HEK293 (cell line): ENCODE data around the gene HINT2.

Experiments used
- CTCF ChIA-PET: fragments of 350-600 bp; formaldehyde crosslinking; extraction: SDS; loops from one replicate; lab custom pipeline; 2021; ENCODE audit warnings: antibody characterized with exemption; lab: Yijun Ruan, JAX
- POLR2A ChIA-PET: fragments of 300-600 bp; formaldehyde crosslinking; extraction: SDS; loops from one replicate; lab custom pipeline; 2020; ENCODE audit warnings: antibody characterized with exemption, inconsistent platforms; lab: Yijun Ruan, JAX
- H3K27ac ChIP-seq: fragments of 200-500 bp; sonication (Bioruptor generic); 2 replicates; pipeline ENCODE4 v1.5.1; 2014; ENCODE audit warnings: low read depth, low read length, control low read depth, inconsistent platforms; ENCODE audit errors: extremely low read depth
- H3K36me3 ChIP-seq, 2 experiments: fragments of 200-500 bp in 1 of 2; sonication (Bioruptor generic) in 1 of 2; 1 replicate in 1 of 2; 2 replicates in 1 of 2; pipeline ENCODE4 v1.5.1; 2014 to 2017; ENCODE audit warnings: inconsistent platforms in 2 of 2, low read length in 2 of 2; ENCODE audit not compliant: control insufficient read depth in 2 of 2, insufficient read depth in 1 of 2
- H3K4me1 ChIP-seq: fragments of 200-500 bp; sonication (Bioruptor generic); 2 replicates; pipeline ENCODE4 v1.5.1; 2014; ENCODE audit warnings: mild to moderate bottlenecking, low read length, inconsistent platforms; ENCODE audit not compliant: control insufficient read depth, insufficient read depth
- H3K4me3 ChIP-seq: 2 replicates; pipeline ENCODE4 v1.5.1; 2011; ENCODE audit warnings: low read depth, mild to moderate bottlenecking, control low read depth, low read length, moderate library complexity
- H3K9me3 ChIP-seq: fragments of 200-500 bp; sonication (Bioruptor generic); 2 replicates; pipeline ENCODE4 v1.5.1; 2014; ENCODE audit warnings: low read depth, low read length, inconsistent platforms; ENCODE audit not compliant: control insufficient read depth, insufficient read depth
- GLIS2 ChIP-seq: fragments of 450-650 bp; formaldehyde crosslinking; IDR thresholded peaks from 2 replicates; pipeline ENCODE4 v1.5.1; 2016; ENCODE audit warnings: missing biosample characterization, missing genetic modification characterization
- HOXC10 ChIP-seq: sonication (generic); formaldehyde crosslinking; IDR thresholded peaks from 2 replicates; pipeline ENCODE4 v1.8.1; 2023; ENCODE audit warnings: mild to moderate bottlenecking, missing genetic modification reagents
- SCRT1 ChIP-seq: fragments of 450-650 bp; formaldehyde crosslinking; IDR thresholded peaks from 2 replicates; pipeline ENCODE4 v1.5.1; 2016; ENCODE audit warnings: missing biosample characterization, missing genetic modification characterization, borderline replicate concordance
- SP3 ChIP-seq: fragments of 450-650 bp; formaldehyde crosslinking; IDR thresholded peaks from 2 replicates; pipeline ENCODE4 v1.5.1; 2016; ENCODE audit warnings: missing biosample characterization, missing genetic modification characterization
- ZBTB20 ChIP-seq: fragments of 450-650 bp; formaldehyde crosslinking; IDR thresholded peaks from 2 replicates; pipeline ENCODE4 v1.5.1; 2016; ENCODE audit warnings: missing biosample characterization, missing genetic modification characterization
- ZBTB48 ChIP-seq: fragments of 450-650 bp; formaldehyde crosslinking; IDR thresholded peaks from 2 replicates; pipeline ENCODE4 v1.5.1; 2016; ENCODE audit warnings: missing biosample characterization, missing genetic modification characterization
- ZEB2 ChIP-seq: fragments of 450-650 bp; formaldehyde crosslinking; IDR thresholded peaks from 2 replicates; pipeline ENCODE4 v1.5.1; 2016; ENCODE audit warnings: missing biosample characterization, missing genetic modification characterization
- ZFHX2 ChIP-seq: fragments of 450-650 bp; formaldehyde crosslinking; conservative IDR thresholded peaks from 2 replicates; pipeline ENCODE4 v1.5.1; 2016; ENCODE audit warnings: missing biosample characterization, missing genetic modification characterization
- ZIC2 ChIP-seq: fragments of 450-650 bp; formaldehyde crosslinking; IDR thresholded peaks from 2 replicates; pipeline ENCODE4 v1.5.1; 2016; ENCODE audit warnings: missing biosample characterization, missing genetic modification characterization
- ZNF174 ChIP-seq: fragments of 450-650 bp; formaldehyde crosslinking; IDR thresholded peaks from 2 replicates; pipeline ENCODE4 v1.5.0; 2017; ENCODE audit warnings: missing biosample characterization, mild to moderate bottlenecking, missing genetic modification characterization
- ZNF335 ChIP-seq: fragments of 450-650 bp; formaldehyde crosslinking; conservative IDR thresholded peaks from 2 replicates; pipeline ENCODE4 v1.5.1; 2016; ENCODE audit warnings: missing biosample characterization, missing genetic modification characterization
- ZNF341 ChIP-seq: fragments of 450-650 bp; formaldehyde crosslinking; IDR thresholded peaks from 2 replicates; pipeline ENCODE4; 2016; ENCODE audit warnings: low read depth, missing biosample characterization, missing genetic modification characterization
- ZNF488 ChIP-seq: fragments of 450-650 bp; formaldehyde crosslinking; IDR thresholded peaks from 2 replicates; pipeline ENCODE4 v1.5.1; 2016; ENCODE audit warnings: missing biosample characterization, missing genetic modification characterization
- ZNF544 ChIP-seq: fragments of 450-650 bp; formaldehyde crosslinking; IDR thresholded peaks from 2 replicates; pipeline ENCODE4 v1.5.0; 2017; ENCODE audit warnings: missing biosample characterization, missing genetic modification characterization
- ZNF654 ChIP-seq: fragments of 450-650 bp; formaldehyde crosslinking; IDR thresholded peaks from 2 replicates; pipeline ENCODE4 v1.5.1; 2016; ENCODE audit warnings: low read depth, missing biosample characterization, missing genetic modification characterization
- ZNF777 ChIP-seq: fragments of 450-650 bp; formaldehyde crosslinking; IDR thresholded peaks from 2 replicates; pipeline ENCODE4 v1.5.1; 2017; ENCODE audit warnings: missing biosample characterization, missing genetic modification characterization, borderline replicate concordance
- ZNF785 ChIP-seq: fragments of 450-650 bp; formaldehyde crosslinking; IDR thresholded peaks from 2 replicates; pipeline ENCODE4 v1.5.1; 2016; ENCODE audit warnings: missing biosample characterization, missing genetic modification characterization
- ZNF791 ChIP-seq: fragments of 450-650 bp; formaldehyde crosslinking; IDR thresholded peaks from 2 replicates; pipeline ENCODE4 v1.5.1; 2016; ENCODE audit warnings: missing biosample characterization, missing genetic modification characterization
- ZNF837 ChIP-seq: fragments of 450-650 bp; formaldehyde crosslinking; IDR thresholded peaks from 2 replicates; pipeline ENCODE4 v1.5.1; 2016; ENCODE audit warnings: missing biosample characterization, missing genetic modification characterization
- TF ChIP-seq, protein P1 (sequence below): fragments of 450-650 bp; formaldehyde crosslinking; IDR thresholded peaks from 2 replicates; pipeline ENCODE4 v1.5.1; 2016; ENCODE audit warnings: missing biosample characterization, missing genetic modification characterization
- TF ChIP-seq, protein P2 (sequence below): fragments of 450-650 bp; formaldehyde crosslinking; IDR thresholded peaks from 2 replicates; pipeline ENCODE4 v1.5.1; 2017; ENCODE audit warnings: missing biosample characterization, mild to moderate bottlenecking, missing genetic modification characterization, moderate library complexity
- TF ChIP-seq, protein P3 (sequence below): fragments of 450-650 bp; formaldehyde crosslinking; IDR thresholded peaks from 2 replicates; pipeline ENCODE4 v1.5.1; 2016; ENCODE audit warnings: missing biosample characterization, missing genetic modification characterization
- TF ChIP-seq, protein P4 (sequence below): fragments of 450-650 bp; formaldehyde crosslinking; IDR thresholded peaks from 2 replicates; pipeline ENCODE4 v1.5.1; 2016; ENCODE audit warnings: missing biosample characterization, missing genetic modification characterization

The HINT2 gene

GRCh38 chr9:35828716-35829083 lies 13.9 kb upstream of the HINT2 start, which contains the start of gene FAM221B:
Gene FAM221B (minus strand): TSS chr9:35828732. CDS start chr9:35826161, 2,571 bp downstream.
- TF ChIP-seq ZNF335 (tag by site-specific recombination) (peak; percentile 60), ZNF777 (peak; percentile 50; the same call in 1 of the 2 replicates), GLIS2 (peak; percentile 80), SP3 (tag by site-specific recombination) (0 out of 2 replicates have a peak, but pooled peaks have one; percentile 11), ZIC2 (no peak)
- ChIA-PET POLR2A (interaction anchor here (1.0 kb wide), 3 partner anchors 15 to 96 kb away, joined by 5 to 6 read pairs (median 5); partner anchors contain the start of genes CREB3, HINT2, SPAG8 and TLN1), CTCF (interaction anchor here (0.7 to 5.4 kb wide), 4 partner anchors 28 to 751 kb away, joined by 3 to 65 read pairs (median 6); no protein-coding TSS in a partner anchor)
- no peaks in the 10 kb centered on the region for H3K36me3 ChIP-seq
- H3K4me1 ChIP-seq, result peaks cover 4% of the 10 kb centered on the region; the same call in 1 of the 2 replicates
- peak within 1 kb of the TSS; percentile 59 for H3K4me3 ChIP-seq
- H3K9me3 ChIP-seq, result no peaks in the 10 kb centered on the region
- peak within 1 kb of the TSS; percentile 34; the same call in 1 of the 2 replicates for H3K27ac ChIP-seq

DNA sequence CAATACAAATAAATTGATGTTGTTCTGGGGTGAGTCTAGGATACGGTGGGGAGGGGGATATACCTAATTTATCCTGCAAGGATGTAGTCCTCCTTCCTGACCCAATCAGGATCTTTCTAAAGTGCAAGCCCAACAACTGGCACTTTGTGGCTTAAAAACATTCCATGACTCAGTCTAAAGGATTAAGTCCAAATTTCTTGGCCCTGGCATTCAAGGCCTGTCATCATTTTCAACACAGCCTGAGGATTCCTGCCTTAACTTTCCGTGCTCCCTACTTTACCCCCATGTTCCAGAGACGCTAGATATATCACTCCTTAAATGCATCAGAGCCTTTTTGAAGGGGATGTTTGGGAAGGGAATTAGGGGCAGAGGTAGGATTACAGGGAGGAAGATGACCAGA lies 12.6 kb upstream of the HINT2 start:
- no peak for TF ChIP-seq ZNF174 (tag by site-specific recombination)
- no peak for TF ChIP-seq ZNF785
- no peak for TF ChIP-seq SCRT1 (tag by site-specific recombination)
- TF ChIP-seq HOXC10 (CRISPR knock-in tag), result no peak
- TF ChIP-seq ZNF544 (tag by site-specific recombination), result no peak
- TF ChIP-seq, protein P1, sequence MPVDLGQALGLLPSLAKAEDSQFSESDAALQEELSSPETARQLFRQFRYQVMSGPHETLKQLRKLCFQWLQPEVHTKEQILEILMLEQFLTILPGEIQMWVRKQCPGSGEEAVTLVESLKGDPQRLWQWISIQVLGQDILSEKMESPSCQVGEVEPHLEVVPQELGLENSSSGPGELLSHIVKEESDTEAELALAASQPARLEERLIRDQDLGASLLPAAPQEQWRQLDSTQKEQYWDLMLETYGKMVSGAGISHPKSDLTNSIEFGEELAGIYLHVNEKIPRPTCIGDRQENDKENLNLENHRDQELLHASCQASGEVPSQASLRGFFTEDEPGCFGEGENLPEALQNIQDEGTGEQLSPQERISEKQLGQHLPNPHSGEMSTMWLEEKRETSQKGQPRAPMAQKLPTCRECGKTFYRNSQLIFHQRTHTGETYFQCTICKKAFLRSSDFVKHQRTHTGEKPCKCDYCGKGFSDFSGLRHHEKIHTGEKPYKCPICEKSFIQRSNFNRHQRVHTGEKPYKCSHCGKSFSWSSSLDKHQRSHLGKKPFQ, result no peak
- TF ChIP-seq, protein P2, sequence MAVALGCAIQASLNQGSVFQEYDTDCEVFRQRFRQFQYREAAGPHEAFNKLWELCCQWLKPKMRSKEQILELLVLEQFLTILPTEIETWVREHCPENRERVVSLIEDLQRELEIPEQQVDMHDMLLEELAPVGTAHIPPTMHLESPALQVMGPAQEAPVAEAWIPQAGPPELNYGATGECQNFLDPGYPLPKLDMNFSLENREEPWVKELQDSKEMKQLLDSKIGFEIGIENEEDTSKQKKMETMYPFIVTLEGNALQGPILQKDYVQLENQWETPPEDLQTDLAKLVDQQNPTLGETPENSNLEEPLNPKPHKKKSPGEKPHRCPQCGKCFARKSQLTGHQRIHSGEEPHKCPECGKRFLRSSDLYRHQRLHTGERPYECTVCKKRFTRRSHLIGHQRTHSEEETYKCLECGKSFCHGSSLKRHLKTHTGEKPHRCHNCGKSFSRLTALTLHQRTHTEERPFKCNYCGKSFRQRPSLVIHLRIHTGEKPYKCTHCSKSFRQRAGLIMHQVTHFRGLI (tag by site-specific recombination), result peak; percentile 30; the same call in 1 of the 2 replicates
- TF ChIP-seq ZNF837 (tag by site-specific recombination), result no peak
- TF ChIP-seq GLIS2, result no peak
- ChIA-PET POLR2A (interaction anchor here (2.2 kb wide), 1 partner anchor 13 kb away, joined by 11 read pairs; the partner anchor contains the start of gene HINT2), CTCF (interaction anchor here (0.6 to 5.4 kb wide), 11 partner anchors 8 to 280 kb away, joined by 3 to 65 read pairs (median 8); no protein-coding TSS in a partner anchor)

GRCh38 chr9:35826071-35826701 lies 11.3 kb upstream of the HINT2 start:
- CTCF ChIA-PET, result interaction anchor here (0.6 to 5.4 kb wide), 40 partner anchors 9 to 504 kb away, joined by 3 to 65 read pairs (median 4); partner anchors contain the start of genes GBA2, HINT2, HRCT1 and RGP1
- peak; percentile 27; the same call in 1 of the 2 replicates for TF ChIP-seq ZBTB48 (tag by site-specific recombination)
- peak; percentile 66 for TF ChIP-seq ZNF341 (tag by site-specific recombination)
- no peak for TF ChIP-seq ZFHX2 (tag by site-specific recombination)
- TF ChIP-seq, protein P3, sequence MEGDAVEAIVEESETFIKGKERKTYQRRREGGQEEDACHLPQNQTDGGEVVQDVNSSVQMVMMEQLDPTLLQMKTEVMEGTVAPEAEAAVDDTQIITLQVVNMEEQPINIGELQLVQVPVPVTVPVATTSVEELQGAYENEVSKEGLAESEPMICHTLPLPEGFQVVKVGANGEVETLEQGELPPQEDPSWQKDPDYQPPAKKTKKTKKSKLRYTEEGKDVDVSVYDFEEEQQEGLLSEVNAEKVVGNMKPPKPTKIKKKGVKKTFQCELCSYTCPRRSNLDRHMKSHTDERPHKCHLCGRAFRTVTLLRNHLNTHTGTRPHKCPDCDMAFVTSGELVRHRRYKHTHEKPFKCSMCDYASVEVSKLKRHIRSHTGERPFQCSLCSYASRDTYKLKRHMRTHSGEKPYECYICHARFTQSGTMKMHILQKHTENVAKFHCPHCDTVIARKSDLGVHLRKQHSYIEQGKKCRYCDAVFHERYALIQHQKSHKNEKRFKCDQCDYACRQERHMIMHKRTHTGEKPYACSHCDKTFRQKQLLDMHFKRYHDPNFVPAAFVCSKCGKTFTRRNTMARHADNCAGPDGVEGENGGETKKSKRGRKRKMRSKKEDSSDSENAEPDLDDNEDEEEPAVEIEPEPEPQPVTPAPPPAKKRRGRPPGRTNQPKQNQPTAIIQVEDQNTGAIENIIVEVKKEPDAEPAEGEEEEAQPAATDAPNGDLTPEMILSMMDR (tag by site-specific recombination), result peak; percentile 65; the same call in 1 of the 2 replicates
- no peak for TF ChIP-seq ZEB2 (tag by site-specific recombination)
- TF ChIP-seq ZNF791 (tag by site-specific recombination), result no peak
- TF ChIP-seq ZNF488 (tag by site-specific recombination), result no peak
- TF ChIP-seq ZBTB20, result peak; percentile 49; the same call in 1 of the 2 replicates
- TF ChIP-seq, protein P4, sequence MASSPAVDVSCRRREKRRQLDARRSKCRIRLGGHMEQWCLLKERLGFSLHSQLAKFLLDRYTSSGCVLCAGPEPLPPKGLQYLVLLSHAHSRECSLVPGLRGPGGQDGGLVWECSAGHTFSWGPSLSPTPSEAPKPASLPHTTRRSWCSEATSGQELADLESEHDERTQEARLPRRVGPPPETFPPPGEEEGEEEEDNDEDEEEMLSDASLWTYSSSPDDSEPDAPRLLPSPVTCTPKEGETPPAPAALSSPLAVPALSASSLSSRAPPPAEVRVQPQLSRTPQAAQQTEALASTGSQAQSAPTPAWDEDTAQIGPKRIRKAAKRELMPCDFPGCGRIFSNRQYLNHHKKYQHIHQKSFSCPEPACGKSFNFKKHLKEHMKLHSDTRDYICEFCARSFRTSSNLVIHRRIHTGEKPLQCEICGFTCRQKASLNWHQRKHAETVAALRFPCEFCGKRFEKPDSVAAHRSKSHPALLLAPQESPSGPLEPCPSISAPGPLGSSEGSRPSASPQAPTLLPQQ (tag by site-specific recombination), result no peak
- TF ChIP-seq ZNF654 (tag by site-specific recombination), result peak; percentile 33; the same call in 1 of the 2 replicates
- TF ChIP-seq ZNF335 (tag by site-specific recombination), result 0 out of 2 replicates have a peak, but pooled peaks have one; percentile 22

More for the DNA sequence above, 12.6 kb upstream of the HINT2 start:
- Histone ChIP-seq H3K9me3 (no peaks in the 10 kb centered on the region), H3K36me3 (no peaks in the 10 kb centered on the region), H3K4me3 (no peak overlapping the region), H3K4me1 (peaks cover 4% of the 10 kb centered on the region; the same call in 1 of the 2 replicates), H3K27ac (no peak overlapping the region)

More at GRCh38 chr9:35826071-35826701, 11.3 kb upstream of the HINT2 start:
- Histone ChIP-seq H3K27ac (no peak overlapping the region; the same call in 1 of the 2 replicates), H3K9me3 (no peaks in the 10 kb centered on the region), H3K4me3 (no peak overlapping the region), H3K4me1 (peaks cover 4% of the 10 kb centered on the region; the same call in 1 of the 2 replicates), H3K36me3 (no peaks in the 10 kb centered on the region)
- POLR2A ChIA-PET, result interaction anchor here (2.2 kb wide), 1 partner anchor 12 kb away, joined by 11 read pairs; the partner anchor contains the start of gene HINT2
